Right kidney (tissue), 1 donor: ENCODE measurements around the gene CCL11.
"Not testable (repeated sequence)": the region's sequence is repeated elsewhere in the genome, so short reads cannot be mapped to it uniquely, and the experiment has no call there.

Source experiments
- DNase-seq: peaks from one replicate; pipeline ENCODE4 v3.0.0-alpha.2; 2016

Gene CCL11

DNA sequence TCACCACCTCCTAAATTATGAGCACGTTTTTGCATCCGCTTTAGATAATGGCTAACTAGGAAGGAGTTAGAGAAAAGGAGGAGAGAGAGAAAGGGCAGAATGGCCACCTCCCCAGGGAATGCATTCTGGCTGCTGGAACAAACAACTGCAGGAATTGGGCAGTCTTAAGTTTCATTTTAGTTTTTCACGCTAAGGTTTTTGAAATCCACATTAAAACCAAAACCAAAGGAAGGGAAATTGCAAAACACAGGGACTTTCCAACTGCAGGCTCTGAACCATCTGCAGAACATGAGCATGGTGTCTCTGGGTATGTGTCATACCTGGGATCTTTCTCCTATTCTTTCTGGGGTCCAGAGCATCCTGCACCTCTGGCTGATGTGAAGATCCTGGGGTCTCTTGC lies 21.6 kb downstream of the CCL11 start:
- DNase-seq, result no peak

DNA sequence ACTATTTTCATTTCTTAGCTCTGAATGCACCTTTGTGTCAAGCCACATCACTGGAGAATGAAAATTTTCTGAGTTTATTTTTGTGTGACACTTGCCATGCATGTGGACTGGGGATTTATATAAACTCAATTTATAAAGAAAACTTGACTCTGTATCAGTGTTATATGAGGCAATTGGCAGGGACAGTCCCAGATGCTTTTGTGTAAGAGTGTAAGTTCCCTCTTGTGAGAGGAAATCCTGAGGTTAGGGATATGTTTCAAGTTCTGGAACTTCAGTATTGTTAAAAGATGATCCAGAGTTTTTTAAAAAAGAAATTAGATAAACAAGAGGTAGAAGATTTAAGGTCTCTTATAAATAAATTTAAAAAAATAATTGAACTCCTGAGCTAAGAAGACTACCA lies 22.8 kb downstream of the CCL11 start:
- DNase-seq, result no peak

DNA sequence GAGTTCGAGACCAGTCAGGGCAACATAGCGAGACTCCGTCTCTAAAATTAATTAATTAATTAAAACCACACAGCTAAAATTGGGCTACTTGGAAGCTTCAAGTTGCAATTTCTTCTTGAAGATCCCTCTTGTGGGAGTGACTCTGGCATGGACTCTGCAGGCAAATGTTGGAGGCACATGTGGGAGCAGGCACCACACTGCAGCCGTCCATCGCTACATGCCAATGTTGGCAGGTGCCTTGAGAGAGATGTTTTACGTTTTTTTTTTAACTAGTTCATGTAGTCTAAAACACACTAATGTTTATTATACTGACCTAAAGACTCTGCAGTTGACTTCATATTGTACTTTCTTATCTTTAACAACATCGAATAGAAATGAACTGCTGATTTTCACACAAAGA lies 25.7 kb downstream of the CCL11 start:
- no peak for DNase-seq

DNA sequence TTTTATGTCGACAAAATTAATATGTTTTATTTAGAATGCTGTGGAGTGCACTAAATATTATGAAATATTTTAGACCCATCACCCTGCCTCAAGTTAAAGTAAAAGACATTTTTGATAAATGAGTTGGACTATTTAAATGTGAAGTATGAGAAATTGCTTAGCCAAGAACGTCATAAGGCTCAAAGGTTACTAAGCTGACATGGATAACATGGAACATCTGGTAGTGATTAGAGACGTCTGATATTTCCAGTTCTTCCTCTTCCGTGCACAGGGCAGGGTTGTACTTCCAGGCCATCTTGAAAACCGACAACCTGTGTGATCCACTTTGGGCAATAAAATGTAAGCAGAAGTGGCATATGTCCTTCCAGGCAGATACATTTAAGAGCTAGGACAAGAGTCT lies 26.5 kb downstream of the CCL11 start:
- no peak for DNase-seq

DNA sequence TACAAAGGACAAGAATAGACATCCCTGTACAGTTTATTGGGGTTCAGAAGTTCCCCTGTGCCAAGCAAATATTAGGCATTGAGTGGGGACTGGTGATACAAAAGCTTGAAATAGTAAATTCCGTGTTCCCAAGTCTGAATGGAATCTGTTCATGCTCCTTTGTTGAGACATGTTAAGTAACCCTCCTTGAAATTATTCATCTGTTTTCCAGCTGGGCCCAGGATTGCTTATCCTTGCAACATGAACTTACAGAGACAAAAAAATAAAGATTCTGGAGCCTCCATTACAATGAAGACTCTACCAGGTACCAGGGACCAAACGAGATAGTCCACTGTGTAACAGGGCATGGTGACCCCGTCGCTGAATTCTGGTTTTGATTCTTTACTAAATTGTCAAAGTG lies 27.6 kb downstream of the CCL11 start:
- DNase-seq, result no peak

DNA sequence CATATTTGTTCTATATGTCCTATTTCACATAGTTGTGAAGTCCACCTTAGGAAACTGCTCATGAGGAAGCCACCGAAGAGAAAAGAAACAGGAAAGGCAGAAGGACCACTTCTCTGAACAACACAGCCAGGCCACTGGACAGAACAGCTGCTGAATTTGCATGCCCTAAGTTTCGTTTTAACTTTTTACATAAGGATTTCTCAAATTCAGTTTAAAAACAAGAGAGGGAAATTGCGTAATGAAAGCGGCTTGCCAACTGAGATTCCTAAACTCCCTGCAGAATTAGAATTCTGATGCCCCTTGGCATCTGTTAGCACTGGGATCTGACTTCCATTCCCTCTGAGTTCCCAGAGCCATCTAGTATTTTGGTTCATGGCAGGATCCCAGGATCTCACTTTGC lies 28.7 kb downstream of the CCL11 start:
- no peak for DNase-seq

DNA sequence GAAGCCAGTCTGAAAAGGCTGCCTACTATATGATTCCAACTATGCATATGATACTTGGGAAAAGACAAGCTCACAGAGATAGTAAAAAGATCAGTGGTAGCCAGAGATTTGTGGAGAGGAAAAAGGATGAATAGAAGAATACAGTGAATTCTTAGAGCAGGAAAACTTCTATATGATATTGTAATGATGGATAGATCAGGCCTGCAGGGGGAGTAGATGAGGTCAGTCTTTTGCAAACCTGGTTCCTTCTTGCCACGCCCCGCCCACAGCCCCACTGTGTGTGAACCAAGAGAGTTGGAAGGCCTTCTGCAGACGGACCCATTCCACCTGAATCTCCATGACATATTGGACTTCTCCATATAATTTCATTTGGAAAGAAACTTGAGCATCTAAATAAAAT lies 32.9 kb downstream of the CCL11 start:
- no peak for DNase-seq

DNA sequence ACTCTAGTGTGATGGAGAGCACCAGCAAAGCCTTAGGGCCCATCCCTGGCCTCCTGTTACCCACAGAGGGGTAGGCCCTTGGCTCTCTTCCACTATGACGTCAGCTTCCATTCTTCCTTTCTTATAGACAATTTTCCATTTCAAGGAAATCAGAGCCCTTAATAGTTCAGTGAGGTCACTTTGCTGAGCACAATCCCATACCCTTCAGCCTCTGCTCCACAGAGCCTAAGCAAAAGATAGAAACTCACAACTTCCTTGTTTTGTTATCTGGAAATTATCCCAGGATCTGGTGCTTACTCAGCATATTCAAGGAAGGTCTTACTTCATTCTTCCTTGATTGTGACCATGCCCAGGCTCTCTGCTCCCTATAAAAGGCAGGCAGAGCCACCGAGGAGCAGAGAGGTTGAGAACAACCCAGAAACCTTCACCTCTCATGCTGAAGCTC lies 33.5 kb downstream of the CCL11 start, which contains the start of gene CCL8:
CCL8 (plus strand) TSS at position 397 of the 445 bp plus-strand sequence. CDS start 67 bp downstream, outside the sequence.
- DNase-seq, result no peak

DNA sequence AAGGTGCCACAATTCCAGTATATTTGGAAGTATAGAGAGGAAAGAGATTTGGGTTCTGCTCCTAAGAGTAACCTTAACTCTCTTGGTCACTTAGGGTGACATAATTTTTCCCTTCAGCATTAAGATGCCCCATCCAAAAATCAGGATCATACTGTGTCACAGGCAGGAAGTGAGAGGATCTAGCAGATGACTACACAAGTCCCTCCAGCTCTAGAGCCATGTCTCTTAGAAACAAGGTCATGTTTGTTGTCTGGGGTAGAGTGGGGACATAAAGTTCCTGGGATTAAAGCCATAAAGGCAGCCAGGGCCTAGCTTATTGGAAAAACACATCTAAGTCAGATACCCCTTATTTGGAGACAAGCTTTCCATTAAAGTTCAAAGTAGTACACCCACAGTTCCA lies 36.4 kb downstream of the CCL11 start:
- DNase-seq, result no peak

DNA sequence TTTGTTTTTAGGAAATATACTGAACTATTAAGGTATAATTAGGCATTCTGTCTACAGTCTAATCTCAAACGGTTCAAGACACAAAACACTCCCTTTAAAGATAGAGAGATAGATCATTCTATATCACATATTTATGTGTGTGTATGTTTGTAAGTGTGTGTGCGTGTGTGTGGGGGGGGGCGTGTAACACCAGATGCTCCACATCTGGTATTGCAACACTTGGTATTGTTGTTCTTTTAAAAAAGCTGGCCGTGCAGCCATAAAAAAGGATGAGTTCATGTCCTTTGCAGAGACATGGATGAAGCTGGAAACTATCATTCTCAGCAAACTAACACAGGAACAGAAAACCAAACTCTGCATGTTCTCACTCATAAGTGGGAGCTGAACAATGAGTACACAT lies 42.0 kb downstream of the CCL11 start:
- DNase-seq, result not testable (repeated sequence)

DNA sequence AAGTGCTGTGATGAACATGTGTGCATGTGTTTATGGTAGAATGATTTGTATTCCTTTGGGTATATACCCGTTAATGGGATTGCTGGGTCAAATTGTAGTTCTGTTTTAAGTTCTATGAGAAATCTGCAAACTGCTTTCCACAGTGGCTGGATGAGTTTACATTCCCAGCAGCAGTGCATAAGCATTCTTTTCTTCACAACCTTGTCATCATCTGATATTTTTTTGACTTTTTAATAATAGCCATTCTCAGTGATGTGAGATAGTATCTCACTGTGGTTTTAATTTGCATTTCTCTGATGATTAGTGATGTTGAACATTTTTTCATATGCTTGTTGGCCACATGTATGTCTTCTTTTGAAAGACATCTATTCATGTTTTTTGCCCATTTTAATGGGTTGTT lies 52.2 kb downstream of the CCL11 start:
- no peak for DNase-seq
